Ecto neural progenitor cell (in vitro differentiated cells): ENCODE data around the gene MST1R.
"Not testable (repeated sequence)": the region's sequence is repeated elsewhere in the genome, so short reads cannot be mapped to it uniquely, and the experiment has no call there.

Experiments used
- DNase-seq: peaks from one replicate; pipeline ENCODE4 v3.0.0-alpha.2; 2018; ENCODE audit warnings: low spot score

Gene MST1R

DNA sequence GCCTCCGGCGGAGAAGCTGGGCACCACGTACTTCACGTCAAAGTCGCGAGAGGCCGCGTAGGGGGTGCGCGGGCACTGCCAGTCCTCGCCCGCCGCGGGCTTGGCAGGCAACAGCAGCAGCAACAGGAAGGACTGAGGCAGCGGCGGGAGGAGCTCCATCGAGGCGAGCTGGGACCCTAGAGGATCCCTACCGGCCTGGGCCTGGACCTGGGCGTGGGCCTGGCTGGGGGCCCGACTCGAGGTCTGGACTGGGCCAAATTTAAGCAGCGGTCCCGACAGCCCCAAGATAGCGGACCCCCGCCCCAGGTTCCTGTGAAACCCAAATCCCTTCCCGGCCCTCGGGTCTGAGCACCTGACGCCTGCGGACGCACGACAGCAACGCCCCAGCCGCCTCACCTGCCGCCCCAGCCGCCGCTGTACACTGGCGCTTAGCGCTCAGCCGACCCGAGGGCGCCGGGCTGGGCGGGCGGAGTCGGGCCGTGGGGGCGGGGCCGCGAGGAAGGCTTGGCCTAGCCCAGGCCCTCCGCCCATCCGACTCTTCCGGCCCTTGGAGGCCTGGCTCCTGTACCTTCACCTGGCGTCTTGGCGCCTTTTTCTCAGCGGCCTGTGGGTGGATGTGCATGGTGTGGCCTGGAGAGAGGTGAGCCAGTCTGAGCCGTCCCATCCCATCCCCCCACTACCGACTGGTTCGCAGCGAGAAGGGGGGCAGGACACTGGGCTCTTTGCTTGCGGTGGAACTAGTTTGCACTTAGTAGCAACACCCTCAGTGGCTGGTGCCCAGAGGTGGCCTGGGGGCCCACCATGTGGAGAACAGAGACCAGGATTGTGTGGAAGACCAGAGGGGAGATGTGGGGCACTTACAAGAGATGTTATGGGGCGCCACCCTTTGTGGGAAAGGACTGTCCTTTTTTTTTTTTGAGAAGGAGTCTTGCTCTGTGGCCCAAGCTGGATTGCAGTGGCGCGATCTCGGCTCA, at the start of gene MST1R:
Gene MST1R (minus strand): TSS at position 423 of the 974 bp plus-strand sequence. CDS start 264 bp downstream, at position 159.
- DNase-seq = peak; percentile 80

- no peak for DNase-seq
These were observed 49.3 kb upstream of the MST1R start for GRCh38 chr3:49952924-49953323.

GRCh38 chr3:49942651-49943050, 39.0 kb upstream of the MST1R start:
- DNase-seq = no peak

GRCh38 chr3:49940667-49941249, 37.1 kb upstream of the MST1R start:
- no peak for DNase-seq

GRCh38 chr3:49939858-49940666, 36.4 kb upstream of the MST1R start, which contains the start of gene RBM6:
TSS of gene RBM6 (plus strand) at chr3:49940150. CDS start at chr3:49962642, 22,492 bp downstream.
- peak; percentile 97 for DNase-seq

DNA sequence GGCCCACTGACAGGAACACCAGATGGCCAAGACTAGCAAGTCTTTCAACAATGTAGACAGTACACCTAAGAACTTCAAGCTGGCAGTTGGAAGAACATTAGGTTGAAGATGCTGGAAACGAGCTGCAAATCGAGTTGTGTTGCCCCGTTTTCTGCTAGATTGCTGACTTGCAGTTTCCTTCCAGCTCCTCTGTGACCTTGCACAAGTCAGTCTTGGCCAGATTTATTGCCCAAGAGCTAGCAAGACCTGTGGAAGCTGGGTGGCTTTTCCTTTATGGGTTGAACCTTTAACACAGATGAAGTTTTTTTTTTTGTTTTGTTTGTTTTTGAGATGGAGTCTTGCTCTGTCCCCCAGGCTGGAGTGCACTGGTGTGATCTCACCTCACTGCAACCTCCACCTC, 33.4 kb upstream of the MST1R start:
- no peak for DNase-seq

- DNase-seq = not testable (repeated sequence)
These were observed 28.6 kb upstream of the MST1R start for GRCh38 chr3:49932281-49932680.

GRCh38 chr3:49930922-49931321, 27.2 kb upstream of the MST1R start:
- DNase-seq = peak; percentile 72

GRCh38 chr3:49930168-49930690, 26.6 kb upstream of the MST1R start:
- DNase-seq = no peak

- peak; percentile 97 for DNase-seq
These were observed 25.9 kb upstream of the MST1R start, which contains the start of gene MON1A for GRCh38 chr3:49929291-49930167. TSS of gene MON1A (minus strand) at chr3:49929811. CDS start at chr3:49913346, 16,465 bp downstream.

GRCh38 chr3:49928481-49929017, 24.9 kb upstream of the MST1R start:
- no peak for DNase-seq

DNA sequence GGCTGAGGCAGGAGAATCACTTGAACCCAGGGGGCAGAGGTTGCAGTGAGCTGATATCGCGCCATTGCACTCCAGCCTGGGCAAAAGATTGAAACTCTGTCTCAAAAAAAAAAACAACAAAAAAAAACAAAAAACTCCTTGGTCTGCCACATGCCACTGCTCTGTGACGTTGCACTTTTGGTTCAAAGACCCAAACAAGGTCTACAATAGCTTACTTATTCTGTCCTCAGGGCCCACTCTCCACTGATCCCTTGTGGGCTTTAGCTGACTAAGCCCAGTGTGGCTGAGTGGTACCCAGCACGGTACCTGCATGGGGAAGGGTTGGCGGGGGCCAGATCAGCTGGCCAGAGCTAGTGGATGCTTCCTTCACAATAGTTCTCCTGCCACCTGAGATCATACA, 24.1 kb upstream of the MST1R start:
- no peak for DNase-seq

DNA sequence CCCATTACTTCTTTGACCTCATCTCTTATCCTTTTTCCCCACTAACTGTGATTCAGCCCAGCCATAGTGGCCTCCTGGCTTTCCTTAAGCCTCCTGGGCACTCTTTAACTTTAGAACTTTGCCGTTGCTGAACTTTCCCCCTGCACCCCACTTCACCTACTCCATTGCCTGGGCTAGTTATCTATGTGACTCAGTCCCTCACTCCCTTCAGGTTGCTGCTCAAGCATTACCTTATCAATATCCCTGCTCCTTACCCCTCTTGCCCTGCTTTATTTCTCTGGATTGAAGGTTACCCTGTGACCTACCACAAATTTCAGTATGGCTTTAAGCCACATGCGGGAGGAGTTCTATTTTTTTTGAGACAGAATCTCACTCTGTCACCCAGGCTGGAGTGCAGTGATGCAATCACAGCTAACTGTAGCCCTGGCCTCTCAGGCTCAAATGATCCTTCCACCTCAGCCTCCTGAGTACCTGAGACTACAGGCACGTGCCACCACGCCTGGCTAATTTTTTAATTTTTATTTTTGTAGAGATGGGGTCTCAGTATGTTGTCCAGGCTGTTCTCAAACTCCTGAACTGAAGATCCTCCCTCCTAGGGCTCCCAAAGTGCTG, 22.6 kb upstream of the MST1R start:
- DNase-seq = no peak

- DNase-seq = no peak
These were observed 21.8 kb upstream of the MST1R start for GRCh38 chr3:49925485-49925884.

GRCh38 chr3:49924683-49925082, 21.0 kb upstream of the MST1R start:
- DNase-seq = no peak

GRCh38 chr3:49917806-49918590, 14.3 kb upstream of the MST1R start:
- DNase-seq = not testable (repeated sequence)

DNA sequence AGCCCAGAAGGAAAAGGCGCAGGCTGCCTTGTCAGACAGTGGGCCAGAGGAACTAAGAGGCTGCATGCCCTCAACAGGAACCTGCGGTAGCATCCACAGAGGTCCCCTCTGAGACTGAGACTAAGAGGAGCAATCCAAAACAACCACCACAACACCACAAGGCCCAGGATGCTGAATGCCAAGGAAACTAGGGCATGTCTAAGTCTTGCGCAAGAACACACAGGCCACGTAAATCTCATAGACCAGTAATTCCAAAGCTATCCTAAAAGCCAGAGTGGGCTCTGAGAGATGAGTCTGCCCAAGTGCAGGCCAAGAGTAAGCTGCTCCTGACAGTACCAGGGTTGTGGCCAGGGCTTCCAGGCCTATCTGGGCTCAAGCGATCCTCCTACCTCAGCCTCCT, 13.0 kb upstream of the MST1R start:
- DNase-seq = no peak

DNA sequence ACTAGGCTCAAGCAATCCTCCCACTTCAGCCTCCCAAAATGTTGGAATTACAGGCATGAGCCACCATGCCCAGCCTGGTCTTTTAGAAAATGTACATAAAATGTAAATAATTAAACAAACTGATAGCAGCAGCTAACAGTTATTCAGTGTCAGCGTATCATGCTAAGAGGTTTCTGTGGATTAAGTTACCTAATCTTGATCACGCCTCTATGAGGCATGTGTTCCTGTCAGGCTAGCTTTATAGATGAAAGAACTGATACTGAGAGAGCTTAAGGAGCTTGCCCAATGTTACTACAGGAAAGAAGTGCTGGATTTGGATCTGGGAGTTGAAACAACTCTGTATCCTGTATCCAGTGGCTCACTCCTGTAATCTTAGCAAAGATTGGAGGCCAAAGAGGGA, 11.2 kb upstream of the MST1R start:
- no peak for DNase-seq

DNA sequence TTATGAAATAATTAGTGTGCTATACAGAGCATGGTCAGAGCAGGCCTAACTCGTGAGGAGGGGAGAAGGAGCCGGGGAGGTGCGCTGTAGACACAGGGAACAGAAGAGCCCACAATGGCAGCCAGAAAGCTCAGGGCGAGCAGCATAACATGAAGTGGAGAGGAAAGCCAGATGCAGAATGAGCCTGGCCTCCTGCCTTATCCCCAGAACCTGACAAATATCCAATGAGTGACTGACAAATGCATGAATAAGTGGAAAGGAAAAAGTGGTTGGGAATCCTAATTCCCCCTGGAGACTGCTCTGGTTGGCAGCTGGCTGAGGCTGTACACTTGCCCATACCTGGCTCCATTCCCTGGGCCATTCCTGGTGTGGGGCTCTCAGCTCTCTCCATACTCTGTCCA, 9.2 kb upstream of the MST1R start:
- DNase-seq = no peak
